CD8-positive, alpha-beta memory T cell (primary cell): ENCODE results near the gene PDE6A. TPM values are rescaled to one million over a fixed set of nuclear protein-coding genes. Genes with fewer than 3 reads are reported as not detected.
A peak's percentile ranks its signal among the peaks of the same experiment; 100 is the strongest.

Experiments used
- CTCF ChIA-PET: fragments of 350-600 bp; sonication (Branson Sonifier 250); formaldehyde crosslinking; loops from one replicate; lab custom pipeline; 2021; ENCODE audit warnings: antibody characterized with exemption; lab: Charles Lee
- POLR2A ChIA-PET: fragments of 350-600 bp; sonication (Branson Sonifier 250); formaldehyde crosslinking; loops from one replicate; lab custom pipeline; 2021; ENCODE audit warnings: antibody characterized with exemption; lab: Charles Lee
- DNase-seq, 5 donors: peaks; one replicate each; pipeline versions ENCODE4 v3.0.0 to v3.0.0-alpha.2; 2020 to 2022; ENCODE audit warnings: mixed read lengths in 1 of 5
- H3K27ac ChIP-seq: one replicate; pipeline ENCODE4 v1.7.0; 2013; ENCODE audit warnings: low read depth, mild to moderate bottlenecking, low read length, moderate library complexity
- H3K27me3 ChIP-seq: 2 replicates; pipeline ENCODE4 v1.7.0; 2013; ENCODE audit warnings: low read length, mild to moderate bottlenecking; ENCODE audit not compliant: insufficient read depth, poor library complexity, severe bottlenecking
- H3K36me3 ChIP-seq: 2 replicates; pipeline ENCODE4 v1.7.0; 2013; ENCODE audit warnings: mild to moderate bottlenecking, low read length, moderate library complexity; ENCODE audit not compliant: insufficient read depth
- H3K4me1 ChIP-seq: 2 replicates; pipeline ENCODE4 v1.7.0; 2013; ENCODE audit warnings: mild to moderate bottlenecking, low read length, moderate library complexity; ENCODE audit not compliant: insufficient read depth
- H3K4me3 ChIP-seq: 2 replicates; pipeline ENCODE4 v1.7.0; 2013; ENCODE audit warnings: mild to moderate bottlenecking, low read length
- H3K9me3 ChIP-seq: 2 replicates; pipeline ENCODE4 v1.7.0; 2013; ENCODE audit warnings: mild to moderate bottlenecking, low read length
- H3K27ac Mint-ChIP-seq, 8 donors: one replicate each; pipeline ENCODE4 v1.8.0; 2020 to 2021; ENCODE audit warnings: mixed read lengths in 8 of 8, mild to moderate bottlenecking in 6 of 8, inconsistent platforms in 3 of 8, moderate library complexity in 3 of 8
- H3K27me3 Mint-ChIP-seq, 2 donors: one replicate each; pipeline ENCODE4 v1.8.0; 2020 to 2021; ENCODE audit warnings: mixed read lengths in 2 of 2, mild to moderate bottlenecking in 1 of 2, moderate library complexity in 1 of 2
- H3K36me3 Mint-ChIP-seq, 3 donors: one replicate each; pipeline ENCODE4 v1.8.0; 2020 to 2021; ENCODE audit warnings: mixed read lengths in 3 of 3, inconsistent platforms in 1 of 3, mild to moderate bottlenecking in 1 of 3
- H3K4me1 Mint-ChIP-seq, 3 donors: one replicate each; pipeline ENCODE4 v1.8.0; 2020 to 2021; ENCODE audit warnings: mixed read lengths in 3 of 3, inconsistent platforms in 1 of 3, mild to moderate bottlenecking in 1 of 3
- H3K4me3 Mint-ChIP-seq, 7 donors: one replicate each; pipeline ENCODE4 v1.8.0; 2020 to 2021; ENCODE audit warnings: mixed read lengths in 7 of 7, mild to moderate bottlenecking in 6 of 7, moderate library complexity in 4 of 7, inconsistent platforms in 2 of 7
- H3K9me3 Mint-ChIP-seq, 5 donors: one replicate each; pipeline ENCODE4 v1.8.0; 2020 to 2022; ENCODE audit warnings: mixed read lengths in 5 of 5, mild to moderate bottlenecking in 3 of 5, moderate library complexity in 2 of 5, inconsistent platforms in 1 of 5
- polyA plus RNA-seq: library from polyadenylated mRNA; unstranded; fragments of 300-500 nt; fragmentation: Illumina TruSeq; gene quantifications from one replicate; pipeline ENCODE4 v1.2.3, GENCODE V29; 2021
- total RNA-seq, 2 experiments: library from RNA; stranded (reverse); gene quantifications; one replicate each; pipeline ENCODE4 v1.2.3, GENCODE V29; 2021

PDE6A gene
- total and polyA plus RNA-seq, 3 experiments from 2014 or later: not detected

GRCh38 chr5:149893403-149893931, 51.1 kb downstream of the PDE6A start:
- H3K36me3 Mint-ChIP-seq: peaks cover 0 to 1% (median 0%) of the 10 kb centered on the region in 3 donors
- CTCF ChIA-PET: interaction anchor here (1.6 kb wide), 1 partner anchor 41 kb away, joined by 4 read pairs; no protein-coding TSS in a partner anchor
- no peak overlapping the region for H3K4me3 Mint-ChIP-seq
- H3K9me3 Mint-ChIP-seq: no peaks in the 10 kb centered on the region
- H3K4me1 Mint-ChIP-seq: peaks cover 0 to 6% (median 3%) of the 10 kb centered on the region in 3 donors
- POLR2A ChIA-PET: no interaction called here
- H3K9me3 ChIP-seq: no peaks in the 10 kb centered on the region
- H3K27ac ChIP-seq: no peak overlapping the region
- DNase-seq: no peak
- H3K27me3 Mint-ChIP-seq: peaks cover 9 to 10% of the 10 kb centered on the region in 2 donors
- H3K4me1 ChIP-seq: no peaks in the 10 kb centered on the region
- H3K27me3 ChIP-seq: no peaks in the 10 kb centered on the region
- no peaks in the 10 kb centered on the region for H3K36me3 ChIP-seq
- H3K4me3 ChIP-seq: no peak overlapping the region
- H3K27ac Mint-ChIP-seq: no peak overlapping the region

- no peaks in the 10 kb centered on the region for H3K4me1 ChIP-seq
- Mint-ChIP-seq H3K27me3 (peaks cover 6 to 9% of the 10 kb centered on the region in 2 donors), H3K4me3 (no peak overlapping the region), H3K9me3 (no peaks in the 10 kb centered on the region), H3K4me1 (peaks cover 0 to 6% (median 3%) of the 10 kb centered on the region in 3 donors), H3K27ac (no peak overlapping the region), H3K36me3 (peaks cover 0 to 1% (median 0%) of the 10 kb centered on the region in 3 donors)
- ChIA-PET POLR2A (no interaction called here), CTCF (interaction anchor here (0.9 to 1.6 kb wide), 2 partner anchors 40 to 98 kb away, joined by 3 to 4 read pairs; no protein-coding TSS in a partner anchor)
- no peak for DNase-seq
- no peak overlapping the region for H3K27ac ChIP-seq
- no peaks in the 10 kb centered on the region for H3K27me3 ChIP-seq
- no peaks in the 10 kb centered on the region for H3K9me3 ChIP-seq
- no peaks in the 10 kb centered on the region for H3K36me3 ChIP-seq
- H3K4me3 ChIP-seq: no peak overlapping the region
These were observed 52.0 kb downstream of the PDE6A start for GRCh38 chr5:149892594-149892993.

- DNase-seq: no peak
- Mint-ChIP-seq H3K9me3 (no peaks in the 10 kb centered on the region), H3K4me3 (no peak overlapping the region), H3K4me1 (no peaks in the 10 kb centered on the region), H3K27ac (no peak overlapping the region), H3K27me3 (peaks cover 9 to 12% of the 10 kb centered on the region in 2 donors), H3K36me3 (peaks cover 0 to 1% (median 0%) of the 10 kb centered on the region in 3 donors)
- no peak overlapping the region for H3K4me3 ChIP-seq
- H3K36me3 ChIP-seq: no peaks in the 10 kb centered on the region
- no peaks in the 10 kb centered on the region for H3K27me3 ChIP-seq
- ChIA-PET CTCF (no interaction called here), POLR2A (no interaction called here)
- no peaks in the 10 kb centered on the region for H3K4me1 ChIP-seq
- H3K27ac ChIP-seq: no peak overlapping the region
- no peaks in the 10 kb centered on the region for H3K9me3 ChIP-seq
These were observed 56.3 kb downstream of the PDE6A start for GRCh38 chr5:149888280-149888679.

GRCh38 chr5:149887622-149888183, 56.9 kb downstream of the PDE6A start:
- ChIA-PET CTCF (no interaction called here), POLR2A (no interaction called here)
- peaks cover 9% of the 10 kb centered on the region in 2 donors for H3K27me3 Mint-ChIP-seq

GRCh38 chr5:149886692-149887470, 57.7 kb downstream of the PDE6A start:
- H3K4me1 ChIP-seq: no peaks in the 10 kb centered on the region
- peaks cover 9% of the 10 kb centered on the region in 2 donors for H3K27me3 Mint-ChIP-seq
- ChIA-PET CTCF (no interaction called here), POLR2A (no interaction called here)
- H3K4me1 Mint-ChIP-seq: no peaks in the 10 kb centered on the region
- peaks cover 0 to 1% (median 0%) of the 10 kb centered on the region in 3 donors for H3K36me3 Mint-ChIP-seq
- peak overlapping the region in 1 of 8 donors; percentile 64 for H3K27ac Mint-ChIP-seq
- H3K9me3 ChIP-seq: no peaks in the 10 kb centered on the region
- DNase-seq: no peak
- no peaks in the 10 kb centered on the region for H3K27me3 ChIP-seq
- no peaks in the 10 kb centered on the region for H3K9me3 Mint-ChIP-seq
- no peak overlapping the region for H3K4me3 Mint-ChIP-seq
- no peak overlapping the region for H3K4me3 ChIP-seq
- H3K27ac ChIP-seq: no peak overlapping the region
- no peaks in the 10 kb centered on the region for H3K36me3 ChIP-seq

More at GRCh38 chr5:149887622-149888183, 56.9 kb downstream of the PDE6A start:
- Histone ChIP-seq H3K4me1 (no peaks in the 10 kb centered on the region), H3K27me3 (no peaks in the 10 kb centered on the region), H3K9me3 (no peaks in the 10 kb centered on the region), H3K36me3 (no peaks in the 10 kb centered on the region), H3K27ac (no peak overlapping the region), H3K4me3 (no peak overlapping the region)
- Mint-ChIP-seq H3K4me3 (no peak overlapping the region), H3K27ac (no peak overlapping the region), H3K4me1 (no peaks in the 10 kb centered on the region), H3K36me3 (peaks cover 0 to 1% (median 0%) of the 10 kb centered on the region in 3 donors), H3K9me3 (no peaks in the 10 kb centered on the region)
- no peak for DNase-seq

- POLR2A ChIA-PET: no interaction called here
- H3K36me3 ChIP-seq: no peaks in the 10 kb centered on the region
- no peak for DNase-seq
- Mint-ChIP-seq H3K4me1 (no peaks in the 10 kb centered on the region), H3K9me3 (no peaks in the 10 kb centered on the region), H3K36me3 (peaks cover 0 to 1% (median 0%) of the 10 kb centered on the region in 3 donors), H3K27me3 (peaks cover 8 to 14% of the 10 kb centered on the region in 2 donors), H3K4me3 (no peak overlapping the region), H3K27ac (no peak overlapping the region)
- CTCF ChIA-PET: no interaction called here
- H3K9me3 ChIP-seq: no peaks in the 10 kb centered on the region
- no peaks in the 10 kb centered on the region for H3K4me1 ChIP-seq
- H3K4me3 ChIP-seq: no peak overlapping the region
- no peaks in the 10 kb centered on the region for H3K27me3 ChIP-seq
- H3K27ac ChIP-seq: no peak overlapping the region
These were observed 58.5 kb downstream of the PDE6A start for GRCh38 chr5:149886060-149886459.

GRCh38 chr5:149885513-149885912, 59.1 kb downstream of the PDE6A start:
- CTCF ChIA-PET: no interaction called here
- no peaks in the 10 kb centered on the region for H3K27me3 ChIP-seq
- POLR2A ChIA-PET: no interaction called here
- H3K27ac ChIP-seq: no peak overlapping the region
- no peaks in the 10 kb centered on the region for H3K4me1 ChIP-seq
- H3K9me3 ChIP-seq: no peaks in the 10 kb centered on the region
- no peaks in the 10 kb centered on the region for H3K4me1 Mint-ChIP-seq
- no peak overlapping the region for H3K4me3 Mint-ChIP-seq
- no peak for DNase-seq
- H3K27me3 Mint-ChIP-seq: peaks cover 6 to 16% of the 10 kb centered on the region in 2 donors
- H3K4me3 ChIP-seq: no peak overlapping the region
- no peaks in the 10 kb centered on the region for H3K36me3 ChIP-seq
- H3K9me3 Mint-ChIP-seq: no peaks in the 10 kb centered on the region
- peak overlapping the region in 1 of 8 donors; percentile 15 for H3K27ac Mint-ChIP-seq
- H3K36me3 Mint-ChIP-seq: peaks cover 0 to 1% (median 0%) of the 10 kb centered on the region in 3 donors

- ChIA-PET CTCF (no interaction called here), POLR2A (no interaction called here)
- Histone ChIP-seq H3K36me3 (no peaks in the 10 kb centered on the region), H3K27me3 (no peaks in the 10 kb centered on the region), H3K9me3 (no peaks in the 10 kb centered on the region), H3K4me1 (no peaks in the 10 kb centered on the region), H3K4me3 (no peak overlapping the region), H3K27ac (no peak overlapping the region)
- H3K36me3 Mint-ChIP-seq: peaks cover 0 to under 1% (median 0%) of the 10 kb centered on the region in 3 donors
- H3K27ac Mint-ChIP-seq: no peak overlapping the region
- peaks cover 0 to 4% (median 0%) of the 10 kb centered on the region in 5 donors for H3K9me3 Mint-ChIP-seq
- DNase-seq: no peak
- no peaks in the 10 kb centered on the region for H3K4me1 Mint-ChIP-seq
- peaks cover 16 to 20% of the 10 kb centered on the region in 2 donors for H3K27me3 Mint-ChIP-seq
- no peak overlapping the region for H3K4me3 Mint-ChIP-seq
These were observed 61.0 kb downstream of the PDE6A start for GRCh38 chr5:149883550-149883949.
